Stomach (tissue), 9 donors: ENCODE results near the gene HAPSTR1. TPM values are rescaled to one million over a fixed set of nuclear protein-coding genes. Genes with fewer than 3 reads are reported as not detected.

ENCODE experiments used
- DNase-seq, 2 donors: peaks; one replicate each; pipeline versions ENCODE4 v3.0.0 to v3.0.0-alpha.2; 2013 to 2019
- H3K27ac ChIP-seq, 5 donors: fragments of 200-600 bp in 4 of 5; sonication (generic) in 4 of 5; one replicate each; pipeline ENCODE4 v1.5.1; 2013 to 2019; ENCODE audit warnings: mild to moderate bottlenecking in 1 of 5, moderate library complexity in 1 of 5
- H3K27me3 ChIP-seq, 3 donors: fragments of 200-600 bp; sonication (generic); one replicate each; pipeline ENCODE4 v1.5.1; 2017 to 2019; ENCODE audit warnings: mixed run types in 1 of 3
- H3K36me3 ChIP-seq, 4 donors: fragments of 200-600 bp; sonication (generic); 1 replicate in 3 of 4; 2 replicates in 1 of 4; pipeline ENCODE4 v1.5.1; 2016 to 2019
- H3K4me1 ChIP-seq, 4 donors: fragments of 200-600 bp; sonication (generic); one replicate each; pipeline ENCODE4 v1.5.1; 2016 to 2019
- H3K4me3 ChIP-seq, 4 donors: fragments of 200-600 bp; sonication (generic) in 3 of 4; one replicate each; pipeline ENCODE4 v1.5.1; 2016 to 2019; ENCODE audit warnings: mild to moderate bottlenecking in 1 of 4
- H3K9me3 ChIP-seq, 4 donors: fragments of 200-600 bp; sonication (generic); one replicate each; pipeline ENCODE4 v1.5.1; 2016 to 2019
- CTCF ChIP-seq, 7 experiments: fragments of 450-650 bp in 4 of 7; fragments of 200-600 bp in 3 of 7; sonication (generic) in 3 of 7; IDR thresholded peaks; one replicate each; pipeline ENCODE4 v1.5.1; 2016 to 2019; ENCODE audit warnings: antibody characterized with exemption in 7 of 7, control low read depth in 2 of 7, mild to moderate bottlenecking in 1 of 7
- EP300 ChIP-seq: sonication (generic); formaldehyde crosslinking; IDR thresholded peaks from one replicate; pipeline ENCODE4 v1.6.1; 2017; ENCODE audit warnings: antibody characterized with exemption
- POLR2A ChIP-seq, 4 donors: fragments of 450-650 bp; IDR thresholded peaks; one replicate each; pipeline ENCODE4 v1.6.1; 2016; ENCODE audit warnings: antibody characterized with exemption in 4 of 4, control low read depth in 2 of 4, mild to moderate bottlenecking in 1 of 4, moderate library complexity in 1 of 4
- POLR2AphosphoS5 ChIP-seq, 3 donors: sonication (generic); formaldehyde crosslinking; IDR thresholded peaks; one replicate each; pipeline ENCODE4 v1.6.1; 2016; ENCODE audit warnings: antibody characterized with exemption in 3 of 3
- WGBS, 5 donors: extraction: QIAGEN DNeasy Blood & Tissue Kit in 3 of 5; methylation state at CpG; one replicate each; pipeline versions ENCODE4 v1.1.5 to v1.1.7; 2013 to 2018; 5-methylcytosine and 5-hydroxymethylcytosine counted together
- intact Hi-C: fragments of 100-400 bp; cut with DNase I; formaldehyde crosslinking; loops from one replicate; pipeline ENCODE4 v1.15.1; 2023; ENCODE audit warnings: low total_unique reads
- polyA plus RNA-seq, 3 donors: library from polyadenylated mRNA; stranded (reverse); fragments of 200-250 nt; gene quantifications; one replicate each; pipeline ENCODE4 v1.2.3, GENCODE V29; 2013
- total RNA-seq, 5 donors: library from RNA; depleted of rRNA; stranded (reverse); fragments of >200 nt; gene quantifications; one replicate each; pipeline versions ENCODE4 v1.1.0 to v1.2.3, GENCODE V29; 2014 to 2016
- donor health status: healthy with polysubstance abuse.
- donor health status: Bipolar disorder and iron deficiency.
- donor health status: healthy.

Gene HAPSTR1
- total and polyA plus RNA-seq, 8 donors = 6.6 to 84.1 (median 37.4) TPM

DNA sequence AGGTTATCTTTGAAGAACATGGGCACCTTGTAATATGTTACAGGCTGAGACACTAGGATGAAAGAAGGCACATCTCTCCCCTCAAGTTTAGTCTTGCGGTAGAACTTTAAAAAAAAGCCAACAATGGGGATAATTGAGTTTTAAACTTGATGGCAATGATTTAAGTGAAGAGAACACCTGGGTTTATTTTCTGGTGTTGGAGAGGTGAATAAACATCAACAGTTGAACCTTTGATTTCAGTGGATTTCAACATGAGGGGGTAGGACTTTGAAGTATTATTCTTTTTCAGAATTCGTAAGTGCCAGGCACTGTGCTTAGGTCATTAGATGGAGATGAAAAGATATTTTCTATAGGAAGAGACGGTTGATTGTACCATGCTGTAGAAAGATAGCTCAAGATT lies 22.3 kb downstream of the HAPSTR1 start:
- Histone ChIP-seq H3K27me3 (no peaks in the 10 kb centered on the region), H3K27ac (no peak overlapping the region), H3K4me3 (no peak overlapping the region), H3K4me1 (peaks cover 56 to 98% (median 74%) of the 10 kb centered on the region in 4 donors), H3K36me3 (peaks cover 11 to 44% (median 34%) of the 10 kb centered on the region in 4 donors), H3K9me3 (no peaks in the 10 kb centered on the region)
- intact Hi-C loops = no loop called here
- WGBS, 5 donors = 85 to 95% (median 91%) methylated on average over 3 of the region's 3 CpGs
- TF ChIP-seq EP300 (no peak), POLR2A (IDR thresholded peaks at IDR 0.05) (no peak), CTCF (IDR thresholded peaks at IDR 0.05) (no peak), POLR2AphosphoS5 (IDR thresholded peaks at IDR 0.05) (no peak)
- DNase-seq = no peak

GRCh38 chr16:9114112-9114511 lies 22.7 kb downstream of the HAPSTR1 start:
- WGBS, 5 donors = 76 to 81% (median 77%) methylated on average over 5 of the region's 5 CpGs
- intact Hi-C loops = no loop called here
- Histone ChIP-seq H3K4me3 (no peak overlapping the region), H3K36me3 (peaks cover 7 to 42% (median 32%) of the 10 kb centered on the region in 4 donors), H3K27ac (peak overlapping the region in 1 of 5 donors; percentile 40), H3K4me1 (peaks cover 52 to 97% (median 72%) of the 10 kb centered on the region in 4 donors), H3K9me3 (no peaks in the 10 kb centered on the region), H3K27me3 (no peaks in the 10 kb centered on the region)
- TF ChIP-seq CTCF (IDR thresholded peaks at IDR 0.05) = no peak
- DNase-seq = no peak

DNA sequence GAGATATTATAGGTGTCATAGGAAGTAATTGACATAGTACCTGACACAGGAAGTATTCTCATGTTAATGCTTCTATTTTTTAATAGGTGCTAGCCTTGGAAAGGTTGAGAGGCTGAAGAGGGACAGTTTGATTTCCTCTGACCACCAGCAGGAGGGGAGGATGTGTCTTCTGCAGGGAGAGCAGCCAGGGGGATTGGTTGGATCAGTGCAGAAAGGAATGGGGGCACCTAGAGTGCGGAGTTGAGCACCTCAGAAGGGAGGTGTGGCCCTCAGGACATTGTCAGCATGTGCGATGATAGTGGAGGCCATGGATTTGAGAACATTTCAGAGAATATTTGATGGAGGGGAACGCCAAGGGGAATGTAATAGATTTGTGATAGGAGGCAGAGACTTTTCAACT lies 23.4 kb downstream of the HAPSTR1 start:
- Histone ChIP-seq H3K27ac (no peak overlapping the region), H3K9me3 (no peaks in the 10 kb centered on the region), H3K4me3 (no peak overlapping the region), H3K36me3 (peaks cover 7 to 39% (median 32%) of the 10 kb centered on the region in 4 donors), H3K4me1 (peaks cover 44 to 97% (median 68%) of the 10 kb centered on the region in 4 donors), H3K27me3 (no peaks in the 10 kb centered on the region)
- 87 to 97% (median 92%) methylated on average over 3 of the region's 3 CpGs for WGBS, 5 donors
- TF ChIP-seq POLR2AphosphoS5 (IDR thresholded peaks at IDR 0.05) (no peak), POLR2A (IDR thresholded peaks at IDR 0.05) (no peak), CTCF (IDR thresholded peaks at IDR 0.05) (no peak), EP300 (no peak)
- no peak for DNase-seq
- intact Hi-C loops = no loop called here

GRCh38 chr16:9115277-9115676 lies 23.8 kb downstream of the HAPSTR1 start:
- peaks cover 7 to 39% (median 32%) of the 10 kb centered on the region in 4 donors for H3K36me3 ChIP-seq
- intact Hi-C loops = no loop called here
- no peak overlapping the region for H3K27ac ChIP-seq
- H3K4me3 ChIP-seq = no peak overlapping the region
- TF ChIP-seq POLR2AphosphoS5 (IDR thresholded peaks at IDR 0.05) (no peak), CTCF (IDR thresholded peaks at IDR 0.05) (no peak), POLR2A (IDR thresholded peaks at IDR 0.05) (no peak), EP300 (no peak)
- peaks cover 40 to 97% (median 67%) of the 10 kb centered on the region in 4 donors for H3K4me1 ChIP-seq
- H3K9me3 ChIP-seq = no peaks in the 10 kb centered on the region
- no peak for DNase-seq
- H3K27me3 ChIP-seq = no peaks in the 10 kb centered on the region
- WGBS, 5 donors = 79 to 83% (median 79%) methylated on average over 3 of the region's 3 CpGs
